Measurements from ENCODE around the gene OR9Q1.

Gene OR9Q1

DNA sequence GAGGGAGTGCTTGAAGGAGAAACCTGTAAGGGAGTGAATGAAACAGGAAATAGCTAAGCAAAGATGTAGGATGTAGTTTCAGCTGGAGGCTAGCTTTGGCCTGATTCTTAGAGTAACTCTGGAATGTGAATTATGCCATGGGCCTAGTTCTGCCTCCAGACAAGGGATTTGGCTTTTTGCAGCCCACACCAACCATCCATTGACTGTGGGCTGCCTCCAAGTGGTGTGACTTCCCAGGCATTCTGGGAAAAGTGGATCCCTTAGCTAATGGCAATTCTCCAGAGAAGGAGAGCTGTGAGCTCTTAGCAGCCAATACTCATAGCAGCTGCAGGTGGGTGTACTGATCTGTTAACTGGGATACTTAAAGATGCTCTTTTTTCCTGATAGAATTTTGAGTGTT lies 103.7 kb downstream of the OR9Q1 start:
- H3K4me3 ChIP-seq (ENCODE audit: low read depth, low read length), result no peak overlapping the region
- TF ChIP-seq, protein P1, sequence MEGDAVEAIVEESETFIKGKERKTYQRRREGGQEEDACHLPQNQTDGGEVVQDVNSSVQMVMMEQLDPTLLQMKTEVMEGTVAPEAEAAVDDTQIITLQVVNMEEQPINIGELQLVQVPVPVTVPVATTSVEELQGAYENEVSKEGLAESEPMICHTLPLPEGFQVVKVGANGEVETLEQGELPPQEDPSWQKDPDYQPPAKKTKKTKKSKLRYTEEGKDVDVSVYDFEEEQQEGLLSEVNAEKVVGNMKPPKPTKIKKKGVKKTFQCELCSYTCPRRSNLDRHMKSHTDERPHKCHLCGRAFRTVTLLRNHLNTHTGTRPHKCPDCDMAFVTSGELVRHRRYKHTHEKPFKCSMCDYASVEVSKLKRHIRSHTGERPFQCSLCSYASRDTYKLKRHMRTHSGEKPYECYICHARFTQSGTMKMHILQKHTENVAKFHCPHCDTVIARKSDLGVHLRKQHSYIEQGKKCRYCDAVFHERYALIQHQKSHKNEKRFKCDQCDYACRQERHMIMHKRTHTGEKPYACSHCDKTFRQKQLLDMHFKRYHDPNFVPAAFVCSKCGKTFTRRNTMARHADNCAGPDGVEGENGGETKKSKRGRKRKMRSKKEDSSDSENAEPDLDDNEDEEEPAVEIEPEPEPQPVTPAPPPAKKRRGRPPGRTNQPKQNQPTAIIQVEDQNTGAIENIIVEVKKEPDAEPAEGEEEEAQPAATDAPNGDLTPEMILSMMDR (IDR thresholded peaks at IDR 0.05; ENCODE audit: borderline replicate concordance, insufficient read depth, low read depth, low read length), result no peak

- TF ChIP-seq, protein P1 (IDR thresholded peaks at IDR 0.05; ENCODE audit: borderline replicate concordance, insufficient read depth, low read depth, low read length), result no peak
- no peak overlapping the region for H3K4me3 ChIP-seq (ENCODE audit: low read depth, low read length)
Observed at GRCh38 chr11:58133309-58134076, 109.8 kb downstream of the OR9Q1 start.

DNA sequence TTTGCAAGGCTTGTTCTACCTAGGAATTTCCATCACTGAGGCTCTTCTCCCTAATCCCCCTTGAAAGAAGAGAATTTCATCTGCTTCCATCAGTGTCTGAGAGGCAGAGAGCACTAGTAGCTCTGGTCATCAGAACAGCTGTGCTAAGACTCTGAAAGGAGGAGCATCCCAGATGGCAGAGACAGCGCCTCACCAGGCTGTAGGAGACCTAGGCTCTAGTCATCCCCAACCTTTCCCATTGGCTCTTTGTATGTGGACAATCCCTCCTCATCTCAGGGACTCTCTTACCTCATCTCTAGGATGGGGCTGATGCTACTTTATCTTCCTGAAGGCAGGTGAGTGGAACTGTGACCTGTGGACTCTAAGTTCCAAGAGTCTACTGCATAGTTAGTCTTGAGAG lies 110.5 kb downstream of the OR9Q1 start:
- H3K4me3 ChIP-seq (ENCODE audit: low read depth, low read length), result no peak overlapping the region
- TF ChIP-seq, protein P1 (IDR thresholded peaks at IDR 0.05; ENCODE audit: borderline replicate concordance, insufficient read depth, low read depth, low read length), result no peak

- no peak overlapping the region for H3K4me3 ChIP-seq (ENCODE audit: low read depth, low read length)
- TF ChIP-seq, protein P1 (IDR thresholded peaks at IDR 0.05; ENCODE audit: borderline replicate concordance, insufficient read depth, low read depth, low read length), result no peak
Observed at GRCh38 chr11:58135171-58135570, 111.5 kb downstream of the OR9Q1 start.

DNA sequence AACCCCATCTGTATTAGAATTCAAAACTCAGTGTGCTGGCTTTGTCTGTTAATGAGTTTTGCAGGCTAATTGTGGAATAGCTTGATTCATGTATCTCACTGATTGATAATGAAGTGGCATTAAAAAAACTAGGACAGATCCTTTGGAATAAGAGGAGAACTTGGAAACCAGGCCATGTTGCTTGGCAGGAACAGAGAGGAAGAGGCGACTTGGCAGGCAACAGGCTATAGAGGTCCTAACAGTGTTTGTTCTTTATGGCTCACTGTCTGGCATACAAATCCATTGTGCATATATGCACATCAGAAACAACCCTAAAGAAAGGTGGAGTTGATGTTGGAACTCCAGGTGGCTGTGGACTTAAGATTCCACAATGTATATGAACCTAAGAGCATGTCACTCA lies 119.1 kb downstream of the OR9Q1 start:
- TF ChIP-seq, protein P1 (IDR thresholded peaks at IDR 0.05; ENCODE audit: borderline replicate concordance, insufficient read depth, low read depth, low read length), result no peak
- H3K4me3 ChIP-seq (ENCODE audit: low read depth, low read length), result no peak overlapping the region

- TF ChIP-seq, protein P1 (IDR thresholded peaks at IDR 0.05; ENCODE audit: borderline replicate concordance, insufficient read depth, low read depth, low read length), result no peak
Observed at GRCh38 chr11:58152781-58153180, 129.1 kb downstream of the OR9Q1 start.

DNA sequence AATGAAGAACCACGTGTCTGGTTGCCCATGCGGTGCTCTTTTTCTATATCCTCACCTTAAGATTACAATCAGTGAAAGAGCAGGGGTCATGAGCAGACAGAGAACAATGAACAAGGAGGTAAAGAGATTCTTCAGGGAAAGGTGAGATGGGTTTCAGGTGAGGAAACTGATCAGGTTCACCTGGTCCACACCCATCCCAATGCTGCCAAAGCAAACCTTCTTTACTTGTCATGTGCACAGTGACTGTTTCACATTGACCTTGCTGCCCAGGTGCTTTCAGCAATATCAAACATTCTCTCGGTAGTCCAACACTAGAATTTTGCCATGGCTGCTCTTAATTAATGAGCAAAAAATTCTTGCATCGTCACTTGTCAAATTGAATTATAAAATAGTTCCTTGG lies 140.7 kb downstream of the OR9Q1 start:
- H3K4me3 ChIP-seq (ENCODE audit: low read depth, low read length), result no peak overlapping the region
- TF ChIP-seq, protein P1 (IDR thresholded peaks at IDR 0.05; ENCODE audit: borderline replicate concordance, insufficient read depth, low read depth, low read length), result no peak

More at GRCh38 chr11:58152781-58153180, 129.1 kb downstream of the OR9Q1 start:
- H3K4me3 ChIP-seq (ENCODE audit: low read depth, low read length), result no peak overlapping the region

All from GM12875 (cell line).